Stomach smooth muscle (tissue), 2 donors: ENCODE measurements around the gene PIGS.

Source experiments
- H3K27ac ChIP-seq: one replicate; pipeline ENCODE4 v1.7.0; 2013; ENCODE audit warnings: mild to moderate bottlenecking, low read length, inconsistent platforms
- H3K27me3 ChIP-seq, 2 donors: one replicate each; pipeline ENCODE4 v1.7.0; 2013; ENCODE audit warnings: low read length in 2 of 2; ENCODE audit not compliant: insufficient read depth in 2 of 2, control insufficient read depth in 1 of 2
- H3K36me3 ChIP-seq, 2 donors: one replicate each; pipeline ENCODE4 v1.7.0; 2013; ENCODE audit warnings: low read length in 2 of 2; ENCODE audit not compliant: control insufficient read depth in 2 of 2, insufficient read depth in 2 of 2
- H3K4me1 ChIP-seq: one replicate; pipeline ENCODE4 v1.7.0; 2013; ENCODE audit warnings: low read length; ENCODE audit not compliant: control insufficient read depth, insufficient read depth
- H3K4me3 ChIP-seq, 2 donors: one replicate each; pipeline ENCODE4 v1.7.0; 2013; ENCODE audit warnings: low read length in 2 of 2
- H3K9ac ChIP-seq, 2 donors: one replicate each; pipeline ENCODE4 v1.7.0; 2013; ENCODE audit warnings: low read length in 2 of 2, mild to moderate bottlenecking in 1 of 2
- H3K9me3 ChIP-seq, 2 donors: one replicate each; pipeline ENCODE4 v1.7.0; 2013; ENCODE audit warnings: low read length in 2 of 2; ENCODE audit not compliant: control insufficient read depth in 2 of 2
- donor health status: healthy.
- donor health status: Pancreatic carcinoma.

PIGS gene

GRCh38 chr17:28506763-28507487 lies 64.4 kb downstream of the PIGS start:
- H3K9ac ChIP-seq = no peak overlapping the region
- peaks cover 14 to 29% of the 10 kb centered on the region in 2 donors for H3K27me3 ChIP-seq
- no peaks in the 10 kb centered on the region for H3K9me3 ChIP-seq
- no peaks in the 10 kb centered on the region for H3K4me1 ChIP-seq
- no peak overlapping the region for H3K27ac ChIP-seq
- H3K36me3 ChIP-seq = no peaks in the 10 kb centered on the region
- H3K4me3 ChIP-seq = no peak overlapping the region

DNA sequence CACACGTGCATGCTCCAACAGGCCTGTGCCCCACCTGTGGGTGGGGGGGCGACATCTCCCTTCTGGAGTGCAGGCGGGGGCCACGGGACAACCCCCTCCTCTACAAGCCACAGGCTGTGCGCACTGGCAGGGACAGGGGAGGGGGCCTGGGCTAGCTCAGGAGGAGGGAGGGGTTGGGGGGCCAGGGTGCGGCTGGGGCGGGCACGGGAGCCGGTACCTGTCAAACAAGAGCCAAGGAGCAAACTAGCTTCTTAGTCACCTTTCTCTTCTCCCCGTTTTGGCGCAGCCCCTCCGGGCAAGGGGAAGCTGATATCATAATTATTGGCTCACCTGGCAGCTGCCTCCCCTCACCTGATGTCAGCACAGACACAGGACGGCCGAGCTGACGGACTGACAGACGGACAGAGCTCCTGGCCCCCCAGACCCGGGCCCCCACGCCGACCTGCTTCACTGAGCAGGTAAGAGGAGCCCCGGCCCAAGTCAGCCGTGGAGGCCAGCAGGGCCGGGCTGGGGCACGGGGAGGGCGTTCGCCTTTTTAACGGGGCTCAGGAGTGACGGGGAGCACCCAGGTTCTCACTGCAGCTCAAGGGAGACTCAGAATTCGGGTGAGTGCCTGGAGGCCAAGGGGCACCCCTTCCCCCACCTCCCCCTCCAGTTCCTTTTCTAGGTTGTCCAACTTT lies 65.2 kb downstream of the PIGS start, which contains the start of gene FOXN1:
Gene FOXN1, plus strand, starts transcription at position 363 of the 680 bp plus-strand sequence. CDS start 17,622 bp downstream, outside the sequence.
- no peak within 1 kb of the TSS for H3K27ac ChIP-seq
- H3K4me3 ChIP-seq = no peak within 1 kb of the TSS

DNA sequence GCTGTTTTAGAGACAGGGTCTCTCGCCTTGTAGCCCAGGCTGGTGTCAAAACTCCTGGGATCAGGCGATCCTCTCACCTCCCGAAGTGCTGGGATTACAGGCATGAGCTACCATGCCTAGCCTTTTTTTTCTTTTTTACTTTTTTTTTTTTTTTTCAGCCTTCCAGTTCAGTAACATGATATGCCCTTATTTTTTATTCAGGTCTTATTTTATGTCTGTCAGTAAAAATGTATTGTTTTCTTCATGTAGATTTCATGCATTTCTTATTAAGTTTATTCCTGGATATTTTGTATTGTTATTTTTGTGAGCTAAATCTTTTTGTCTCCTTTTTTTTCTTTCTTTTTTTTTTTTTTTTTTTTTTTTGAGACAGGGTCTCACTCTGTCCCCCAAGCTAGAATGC lies 67.9 kb downstream of the PIGS start:
- Histone ChIP-seq H3K9me3 (no peaks in the 10 kb centered on the region), H3K9ac (no peak overlapping the region), H3K4me3 (no peak overlapping the region), H3K36me3 (no peaks in the 10 kb centered on the region), H3K27me3 (peaks cover 4 to 14% of the 10 kb centered on the region in 2 donors), H3K27ac (no peak overlapping the region), H3K4me1 (peaks cover 3% of the 10 kb centered on the region)

More for the DNA sequence above, 65.2 kb downstream of the PIGS start, which contains the start of gene FOXN1:
- Histone ChIP-seq H3K9me3 (no peaks in the 10 kb centered on the region), H3K9ac (no peak within 1 kb of the TSS), H3K36me3 (no peaks in the 10 kb centered on the region), H3K27me3 (peaks cover 10 to 24% of the 10 kb centered on the region in 2 donors), H3K4me1 (peaks cover 3% of the 10 kb centered on the region)
